Mesothelial cell of epicardium (in vitro differentiated cells): Measurements from ENCODE around the gene RAD52. TPM values are rescaled to one million over a fixed set of nuclear protein-coding genes. Genes with fewer than 3 reads are reported as not detected.

Experiments
- DNase-seq, 2 experiments: peaks; one replicate each; pipeline ENCODE4 v3.0.0; 2021; ENCODE audit warnings: low spot score in 2 of 2; ENCODE audit not compliant: unreplicated experiment in 2 of 2
- H3K27ac Mint-ChIP-seq: 2 replicates; pipeline ENCODE4 v1.8.0; 2021; ENCODE audit warnings: mixed read lengths
- H3K27me3 Mint-ChIP-seq: 2 replicates; pipeline ENCODE4 v1.8.0; 2021; ENCODE audit warnings: low read depth, mixed read lengths
- H3K36me3 Mint-ChIP-seq: 2 replicates; pipeline ENCODE4 v1.8.0; 2021; ENCODE audit warnings: mixed read lengths
- H3K4me1 Mint-ChIP-seq: 2 replicates; pipeline ENCODE4 v1.8.0; 2021; ENCODE audit warnings: mixed read lengths
- H3K4me3 Mint-ChIP-seq: 2 replicates; pipeline ENCODE4 v1.8.0; 2021; ENCODE audit warnings: mild to moderate bottlenecking, moderate library complexity, mixed read lengths
- H3K9me3 Mint-ChIP-seq: 2 replicates; pipeline ENCODE4 v1.8.0; 2021; ENCODE audit warnings: mixed read lengths
- total RNA-seq: library from RNA; stranded (reverse); gene quantifications from 3 replicates; pipeline ENCODE4 v1.2.1, GENCODE V29; 2021
- TF ChIP-seq, protein P1 (sequence below): fragments of 200-600 bp; sonication (generic); IDR thresholded peaks from one replicate; pipeline ENCODE4 v1.5.0; 2021; ENCODE audit warnings: antibody characterized with exemption; ENCODE audit not compliant: unreplicated experiment

RAD52 gene
- total RNA-seq, 1 donor from 2014 or later = 21.6 TPM

DNA sequence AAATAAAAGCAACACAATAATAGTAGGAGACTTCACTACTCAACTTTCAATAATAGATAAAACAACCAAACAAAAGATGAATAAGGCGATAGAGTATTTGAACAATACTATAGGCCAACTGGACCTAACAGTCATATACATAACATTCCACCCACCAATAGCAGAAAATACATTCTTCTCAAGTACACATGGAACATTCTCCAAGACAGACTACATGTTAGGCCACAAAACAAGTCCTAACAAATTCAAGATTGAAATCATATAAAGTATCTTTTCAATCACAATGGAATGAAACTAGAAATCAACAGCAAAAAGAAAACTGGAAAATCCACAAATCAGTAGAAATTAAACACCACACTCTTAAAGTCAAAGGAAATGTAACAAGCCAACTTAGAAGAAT is 28.8 kb downstream of the RAD52 start:
- H3K27ac Mint-ChIP-seq = peak overlapping the region; percentile 52
- no peaks in the 10 kb centered on the region for H3K27me3 Mint-ChIP-seq
- no peak for DNase-seq
- H3K4me1 Mint-ChIP-seq = no peaks in the 10 kb centered on the region
- TF ChIP-seq, protein P1, sequence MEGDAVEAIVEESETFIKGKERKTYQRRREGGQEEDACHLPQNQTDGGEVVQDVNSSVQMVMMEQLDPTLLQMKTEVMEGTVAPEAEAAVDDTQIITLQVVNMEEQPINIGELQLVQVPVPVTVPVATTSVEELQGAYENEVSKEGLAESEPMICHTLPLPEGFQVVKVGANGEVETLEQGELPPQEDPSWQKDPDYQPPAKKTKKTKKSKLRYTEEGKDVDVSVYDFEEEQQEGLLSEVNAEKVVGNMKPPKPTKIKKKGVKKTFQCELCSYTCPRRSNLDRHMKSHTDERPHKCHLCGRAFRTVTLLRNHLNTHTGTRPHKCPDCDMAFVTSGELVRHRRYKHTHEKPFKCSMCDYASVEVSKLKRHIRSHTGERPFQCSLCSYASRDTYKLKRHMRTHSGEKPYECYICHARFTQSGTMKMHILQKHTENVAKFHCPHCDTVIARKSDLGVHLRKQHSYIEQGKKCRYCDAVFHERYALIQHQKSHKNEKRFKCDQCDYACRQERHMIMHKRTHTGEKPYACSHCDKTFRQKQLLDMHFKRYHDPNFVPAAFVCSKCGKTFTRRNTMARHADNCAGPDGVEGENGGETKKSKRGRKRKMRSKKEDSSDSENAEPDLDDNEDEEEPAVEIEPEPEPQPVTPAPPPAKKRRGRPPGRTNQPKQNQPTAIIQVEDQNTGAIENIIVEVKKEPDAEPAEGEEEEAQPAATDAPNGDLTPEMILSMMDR = no peak
- no peak overlapping the region for H3K4me3 Mint-ChIP-seq
- H3K9me3 Mint-ChIP-seq = no peaks in the 10 kb centered on the region
- peaks cover 50% of the 10 kb centered on the region for H3K36me3 Mint-ChIP-seq

DNA sequence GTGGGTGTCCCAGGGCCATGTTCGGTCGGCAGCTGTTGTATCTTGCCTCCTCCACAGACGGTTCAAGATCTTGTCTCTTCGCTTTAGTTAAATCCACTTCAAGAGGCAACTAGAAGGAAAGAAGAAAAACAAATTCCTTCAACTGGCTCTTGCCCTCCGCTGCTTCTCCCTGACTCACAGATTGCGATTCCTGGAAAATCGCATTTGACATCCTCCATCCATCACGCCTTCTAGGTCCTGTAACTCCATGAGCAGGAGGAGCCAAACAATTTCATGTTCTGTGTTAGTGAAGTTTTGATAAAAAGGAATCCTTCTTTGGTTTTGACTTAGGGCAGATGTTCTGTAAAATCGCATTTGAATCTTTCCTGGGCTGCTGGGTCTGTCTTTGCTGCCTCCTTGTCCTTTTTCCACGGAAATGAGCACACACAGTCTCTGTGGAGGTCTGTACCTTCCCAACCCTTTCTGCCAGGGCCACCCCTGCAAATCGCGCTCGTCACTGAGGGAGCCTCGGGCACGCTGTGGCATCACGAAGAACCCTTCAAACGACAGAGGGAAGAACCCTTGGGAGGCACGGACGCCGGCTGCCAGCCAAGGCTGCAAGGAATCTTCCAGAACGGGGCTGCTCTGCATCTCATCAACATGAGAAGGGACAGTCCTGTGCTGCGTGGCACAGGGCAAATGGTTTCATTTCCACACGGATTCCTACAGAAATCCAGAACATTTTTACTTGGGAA is 32.6 kb downstream of the RAD52 start:
- TF ChIP-seq, protein P1 = no peak
- peaks cover 61% of the 10 kb centered on the region for H3K36me3 Mint-ChIP-seq
- H3K27ac Mint-ChIP-seq = no peak overlapping the region
- no peak overlapping the region for H3K4me3 Mint-ChIP-seq
- no peaks in the 10 kb centered on the region for H3K9me3 Mint-ChIP-seq
- no peaks in the 10 kb centered on the region for H3K27me3 Mint-ChIP-seq
- H3K4me1 Mint-ChIP-seq = no peaks in the 10 kb centered on the region
- DNase-seq = no peak

DNA sequence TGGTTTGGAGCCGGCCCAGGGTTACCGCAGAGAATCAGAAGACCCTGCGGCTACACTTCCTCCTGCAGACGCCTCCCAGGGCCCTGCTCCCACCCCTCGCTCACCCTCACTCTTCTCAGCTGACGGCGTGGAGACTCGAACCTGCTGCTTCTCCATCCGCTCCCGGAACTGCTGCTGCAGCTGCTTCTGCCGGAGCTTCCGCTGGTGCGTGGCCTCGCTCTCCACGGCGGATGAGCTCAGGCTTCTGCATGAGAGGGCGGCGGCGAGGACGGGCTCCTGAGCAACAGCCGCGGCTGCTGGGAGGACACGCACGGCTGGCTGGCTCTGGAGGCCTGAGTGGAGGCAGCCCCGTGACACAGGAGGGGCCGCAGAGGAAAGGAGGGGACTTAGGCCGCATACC is 33.3 kb downstream of the RAD52 start:
- no peaks in the 10 kb centered on the region for H3K27me3 Mint-ChIP-seq
- no peak overlapping the region for H3K27ac Mint-ChIP-seq
- TF ChIP-seq, protein P1 = no peak
- peaks cover 62% of the 10 kb centered on the region for H3K36me3 Mint-ChIP-seq
- no peak for DNase-seq
- no peaks in the 10 kb centered on the region for H3K9me3 Mint-ChIP-seq
- H3K4me3 Mint-ChIP-seq = no peak overlapping the region
- no peaks in the 10 kb centered on the region for H3K4me1 Mint-ChIP-seq

DNA sequence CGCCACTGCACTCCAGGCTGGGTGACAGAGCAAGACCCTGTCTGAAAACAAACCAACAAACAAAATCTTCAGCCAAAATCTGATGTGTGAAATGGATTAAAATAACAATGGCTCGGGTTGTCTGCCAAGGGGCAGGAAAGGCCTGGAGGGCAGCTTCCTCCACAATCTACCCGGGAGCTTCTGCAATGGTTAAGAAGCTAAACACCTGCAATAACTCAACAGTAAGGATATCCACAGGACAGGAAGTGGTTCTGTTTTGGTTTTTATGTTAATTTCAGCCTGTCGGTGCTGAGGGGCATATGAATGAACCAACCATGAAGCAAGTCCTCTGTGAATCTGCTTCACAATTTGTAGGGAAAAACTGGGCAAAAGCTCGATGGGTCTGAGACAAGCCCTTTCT is 34.4 kb downstream of the RAD52 start:
- Mint-ChIP-seq H3K9me3 (no peaks in the 10 kb centered on the region), H3K27me3 (no peaks in the 10 kb centered on the region), H3K4me1 (no peaks in the 10 kb centered on the region), H3K36me3 (peaks cover 55% of the 10 kb centered on the region), H3K27ac (no peak overlapping the region), H3K4me3 (no peak overlapping the region)
- no peak for DNase-seq
- TF ChIP-seq, protein P1 = no peak

DNA sequence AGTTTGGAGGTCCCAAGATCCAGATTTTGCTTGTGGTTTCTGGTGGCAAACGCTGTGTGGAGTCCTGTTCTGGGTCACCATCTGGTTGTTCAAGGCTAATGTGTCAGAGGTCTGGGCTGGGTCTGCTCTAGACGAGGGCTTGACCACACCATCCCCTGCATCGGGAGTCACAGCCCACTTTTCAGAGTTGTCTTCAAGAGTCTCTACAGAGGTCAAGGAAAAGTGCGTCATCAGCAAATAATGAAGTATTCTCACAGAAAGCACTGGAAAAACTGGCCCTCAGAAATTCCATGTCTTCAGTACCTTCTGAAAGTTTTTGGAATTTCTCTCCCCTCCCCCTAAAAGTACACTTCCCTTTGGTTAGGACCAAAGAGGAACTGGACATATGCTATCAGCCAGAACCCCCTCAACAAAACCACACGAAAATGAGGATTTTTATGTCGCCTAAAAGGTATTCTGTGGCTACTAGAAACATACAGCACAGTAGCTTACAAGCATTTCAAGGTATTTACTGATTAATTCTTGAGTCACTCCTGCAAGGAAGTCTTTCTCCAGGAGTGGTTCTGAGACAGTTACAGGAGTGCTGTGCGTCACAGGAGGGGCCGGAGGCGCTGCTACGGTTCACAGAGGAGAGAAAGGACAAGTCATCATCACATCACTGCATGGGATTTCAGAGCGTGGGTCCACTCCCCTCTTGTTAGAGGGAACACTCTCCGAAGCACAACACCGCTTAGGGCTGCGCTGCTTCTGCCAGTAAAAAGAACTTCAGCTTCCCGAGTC is 35.4 kb downstream of the RAD52 start:
- no peaks in the 10 kb centered on the region for H3K9me3 Mint-ChIP-seq
- DNase-seq = no peak
- no peaks in the 10 kb centered on the region for H3K4me1 Mint-ChIP-seq
- H3K4me3 Mint-ChIP-seq = no peak overlapping the region
- TF ChIP-seq, protein P1 = no peak
- H3K27me3 Mint-ChIP-seq = no peaks in the 10 kb centered on the region
- H3K27ac Mint-ChIP-seq = peak overlapping the region; percentile 15
- H3K36me3 Mint-ChIP-seq = peaks cover 55% of the 10 kb centered on the region
